Endodermal cell (in vitro differentiated cells): ENCODE measurements around the gene UBR1. TPM values are rescaled to one million over a fixed set of nuclear protein-coding genes. Genes with fewer than 3 reads are reported as not detected.

Experiments used
- DNase-seq: peaks from one replicate; pipeline ENCODE4 v3.0.0-alpha.2; 2017
- H3K27ac ChIP-seq: 2 replicates; pipeline ENCODE4 v1.5.1; 2013; ENCODE audit warnings: mild to moderate bottlenecking, low read depth, low read length, moderate library complexity
- H3K27me3 ChIP-seq: 2 replicates; pipeline ENCODE4 v1.6.1; 2013; ENCODE audit warnings: mild to moderate bottlenecking, low read length, moderate library complexity; ENCODE audit not compliant: insufficient read depth, control insufficient read depth, poor library complexity, severe bottlenecking
- H3K36me3 ChIP-seq: 2 replicates; pipeline ENCODE4 v1.7.0; 2013; ENCODE audit warnings: mild to moderate bottlenecking, low read length, moderate library complexity; ENCODE audit not compliant: control insufficient read depth, insufficient read depth
- H3K4me1 ChIP-seq: one replicate; pipeline ENCODE4 v1.7.0; 2013; ENCODE audit warnings: low read length; ENCODE audit not compliant: control insufficient read depth, insufficient read depth
- H3K4me3 ChIP-seq: 2 replicates; pipeline ENCODE4 v1.5.1; 2013; ENCODE audit warnings: mild to moderate bottlenecking, low read length, moderate library complexity
- H3K9ac ChIP-seq: 2 replicates; pipeline ENCODE4 v1.6.1; 2013; ENCODE audit warnings: mild to moderate bottlenecking, low read length, moderate library complexity; ENCODE audit not compliant: poor library complexity, severe bottlenecking; ENCODE audit errors: extremely low read depth
- H3K9me3 ChIP-seq: 2 replicates; pipeline ENCODE4 v1.6.1; 2013; ENCODE audit warnings: mild to moderate bottlenecking, low read length, moderate library complexity; ENCODE audit not compliant: control insufficient read depth
- H3K27ac Mint-ChIP-seq: 2 replicates; pipeline ENCODE4 v1.8.0; 2020; ENCODE audit warnings: mixed read lengths
- H3K27me3 Mint-ChIP-seq: 2 replicates; pipeline ENCODE4 v1.8.0; 2021; ENCODE audit warnings: mild to moderate bottlenecking, mixed read lengths; ENCODE audit not compliant: insufficient read depth
- H3K36me3 Mint-ChIP-seq: 2 replicates; pipeline ENCODE4 v1.8.0; 2020; ENCODE audit warnings: low read depth, mixed read lengths
- H3K4me1 Mint-ChIP-seq: 2 replicates; pipeline ENCODE4 v1.8.0; 2020; ENCODE audit warnings: mixed read lengths
- H3K4me3 Mint-ChIP-seq: 2 replicates; pipeline ENCODE4 v1.8.0; 2020; ENCODE audit warnings: mild to moderate bottlenecking, moderate library complexity, mixed read lengths
- H3K9me3 Mint-ChIP-seq: 2 replicates; pipeline ENCODE4 v1.8.0; 2020; ENCODE audit warnings: mild to moderate bottlenecking, mixed read lengths
- CTCF ChIP-seq: fragments of 200-600 bp; sonication (generic); conservative IDR thresholded peaks from 2 replicates; pipeline ENCODE4 v1.5.0; 2021; ENCODE audit warnings: antibody characterized with exemption, mild to moderate bottlenecking
- WGBS, 2 experiments: methylation state at CpG; one replicate each; pipeline versions ENCODE4 v1.1.5 to v1.1.7; 2013; ENCODE audit warnings: missing lambda C conversion rate in 2 of 2, mixed read lengths in 1 of 2; ENCODE audit not compliant: insufficient coverage in 1 of 2, insufficient read length in 1 of 2; 5-methylcytosine and 5-hydroxymethylcytosine counted together
- total RNA-seq, 2 donors: library from RNA; stranded (reverse); fragmentation: NEBNext Ultra II Directional in 1 of 2; extraction: Animal tissue kit (Norgen Biotek cat#: 25700) in 1 of 2; gene quantifications; 2 replicates in 1 of 2; 3 replicates in 1 of 2; pipeline ENCODE4 v1.2.1, GENCODE V29; 2021

Gene UBR1
- total RNA-seq, 2 donors from 2014 or later, result 30.3 to 30.9 TPM

DNA sequence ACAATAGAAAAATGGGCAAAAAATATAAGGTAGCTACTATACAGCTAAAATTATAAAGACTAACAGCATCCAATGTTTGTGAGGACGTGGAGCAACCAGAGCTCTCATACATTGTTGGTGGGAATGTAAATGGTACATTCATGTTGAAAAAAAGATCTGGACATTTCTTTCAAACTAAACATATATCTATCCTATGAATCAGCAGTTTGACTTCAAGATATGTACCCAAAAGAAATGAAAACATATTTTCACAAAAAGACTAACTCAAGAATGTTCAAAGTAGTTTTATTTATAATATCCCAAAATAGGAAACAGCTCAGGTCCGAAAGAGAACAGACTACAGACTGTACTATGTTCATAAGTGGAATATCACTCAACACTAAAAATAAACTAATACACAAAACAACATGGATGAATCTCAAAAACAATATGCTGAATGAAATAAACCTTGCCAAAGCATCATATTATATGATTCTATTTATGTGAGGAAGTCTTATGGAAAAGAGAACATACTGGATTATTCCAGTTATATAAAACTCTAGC is 176.5 kb downstream of the UBR1 start:
- H3K36me3 ChIP-seq, result no peaks in the 10 kb centered on the region
- Mint-ChIP-seq H3K36me3 (no peaks in the 10 kb centered on the region), H3K27me3 (no peaks in the 10 kb centered on the region), H3K9me3 (no peaks in the 10 kb centered on the region), H3K27ac (no peak overlapping the region), H3K4me3 (no peak overlapping the region), H3K4me1 (no peaks in the 10 kb centered on the region)
- no peak for TF ChIP-seq CTCF
- 60% methylated on average over 1 of the region's 2 CpGs; no CpG with 5 or more reads in 1 of the 2 experiments for WGBS, 2 experiments
- no peaks in the 10 kb centered on the region for H3K9me3 ChIP-seq
- H3K27me3 ChIP-seq, result no peaks in the 10 kb centered on the region
- H3K4me1 ChIP-seq, result no peaks in the 10 kb centered on the region
- no peak overlapping the region for H3K27ac ChIP-seq
- no peak for DNase-seq
- no peak overlapping the region for H3K4me3 ChIP-seq
- H3K9ac ChIP-seq, result no peak overlapping the region

- TF ChIP-seq CTCF, result no peak
- Histone ChIP-seq H3K27ac (no peak overlapping the region), H3K36me3 (no peaks in the 10 kb centered on the region), H3K9ac (peak overlapping the region; percentile 33), H3K4me3 (peak overlapping the region; percentile 96), H3K4me1 (no peaks in the 10 kb centered on the region), H3K27me3 (peaks cover 19% of the 10 kb centered on the region), H3K9me3 (no peaks in the 10 kb centered on the region)
- no peak for DNase-seq
- peak overlapping the region; percentile 82 for H3K4me3 Mint-ChIP-seq
- H3K27ac Mint-ChIP-seq, result no peak overlapping the region
- H3K4me1 Mint-ChIP-seq, result peaks cover 7% of the 10 kb centered on the region
- H3K9me3 Mint-ChIP-seq, result no peaks in the 10 kb centered on the region
- WGBS, 2 experiments, result 23 to 80% methylated on average over 5 to 19 of the region's 19 CpGs
- H3K36me3 Mint-ChIP-seq, result no peaks in the 10 kb centered on the region
- H3K27me3 Mint-ChIP-seq, result peaks cover 23% of the 10 kb centered on the region
These were observed 184.5 kb downstream of the UBR1 start for GRCh38 chr15:42921342-42921731.

DNA sequence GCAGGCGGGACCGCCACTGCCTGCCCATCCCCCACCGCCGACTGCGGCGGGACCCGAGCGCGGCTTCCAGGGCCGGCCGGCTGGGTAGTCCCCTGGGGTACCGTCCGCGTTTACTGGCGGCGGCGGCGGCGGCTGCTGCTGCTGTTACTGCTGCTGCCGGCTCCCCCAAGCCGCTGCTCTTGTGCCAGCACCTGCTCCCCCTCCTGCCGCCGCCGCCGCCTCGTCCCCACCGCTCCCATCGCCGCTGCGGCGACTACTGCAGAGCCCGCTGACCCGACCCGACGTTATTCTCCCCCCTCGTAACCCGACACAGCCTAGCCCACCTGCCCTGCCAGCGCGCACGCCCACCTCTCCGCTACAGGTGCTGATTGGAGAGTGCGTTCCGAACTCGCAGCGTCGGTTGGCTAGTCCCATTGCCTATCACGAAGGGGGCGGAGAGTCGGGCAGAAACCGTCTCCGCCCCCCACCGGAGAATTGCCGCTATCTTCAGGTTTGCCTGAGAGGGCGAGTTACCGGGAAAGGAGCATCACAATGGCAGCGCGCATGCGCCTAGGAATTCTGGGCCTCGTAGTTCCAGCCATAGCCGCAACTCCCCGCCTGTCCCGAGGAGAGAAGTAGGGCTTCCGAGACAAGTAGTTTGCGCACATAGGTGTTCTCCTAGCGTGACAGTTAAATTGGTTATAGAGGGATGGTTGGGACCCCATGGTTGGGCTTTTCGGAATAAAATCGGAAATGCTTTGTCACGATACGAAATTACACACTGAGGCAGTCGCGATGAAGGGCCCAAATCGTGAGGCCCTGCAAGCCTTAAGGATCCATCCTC is 185.1 kb downstream of the UBR1 start, which contains the start of gene TTBK2:
TTBK2 (minus strand) TSS at position 260 of the 823 bp plus-strand sequence. CDS start 42,161 bp downstream, outside the sequence.
- Histone ChIP-seq H3K4me1 (no peaks in the 10 kb centered on the region), H3K9ac (peak within 1 kb of the TSS; percentile 37), H3K36me3 (no peaks in the 10 kb centered on the region), H3K27ac (peak within 1 kb of the TSS; percentile 49), H3K4me3 (peak within 1 kb of the TSS; percentile 96), H3K27me3 (peaks cover 19% of the 10 kb centered on the region), H3K9me3 (no peaks in the 10 kb centered on the region)
- WGBS, 2 experiments, result 0% methylated on average over 19 to 72 of the region's 72 CpGs
- Mint-ChIP-seq H3K4me3 (peak within 1 kb of the TSS; percentile 82), H3K4me1 (peaks cover 7% of the 10 kb centered on the region), H3K9me3 (no peaks in the 10 kb centered on the region), H3K27me3 (peaks cover 23% of the 10 kb centered on the region), H3K27ac (peak within 1 kb of the TSS; percentile 89), H3K36me3 (no peaks in the 10 kb centered on the region)
- peak; percentile 11 for TF ChIP-seq CTCF
- peak; percentile 99 for DNase-seq
